Astrocyte of the cerebellum (primary cell): ENCODE data around the gene SLC39A13.

Source experiments
- DNase-seq: peaks from one replicate; pipeline ENCODE4 v3.0.0-alpha.2; 2011; ENCODE audit warnings: low read depth
- H3K4me3 ChIP-seq: 2 replicates; pipeline ENCODE4 v1.5.1; 2011; ENCODE audit warnings: mild to moderate bottlenecking, low read depth, low read length, moderate library complexity
- in situ Hi-C: cut with HindIII; loops from 2 replicates; pipeline ENCODE4 v1.10.0; 2017; ENCODE audit warnings: low sequenced_read_pairs
- TF ChIP-seq, protein P1 (sequence below): IDR thresholded peaks from 2 replicates; pipeline ENCODE4 v1.5.1; 2012; ENCODE audit warnings: low read length, low read depth, moderate library complexity, mild to moderate bottlenecking; ENCODE audit errors: missing control alignments

SLC39A13 gene

DNA sequence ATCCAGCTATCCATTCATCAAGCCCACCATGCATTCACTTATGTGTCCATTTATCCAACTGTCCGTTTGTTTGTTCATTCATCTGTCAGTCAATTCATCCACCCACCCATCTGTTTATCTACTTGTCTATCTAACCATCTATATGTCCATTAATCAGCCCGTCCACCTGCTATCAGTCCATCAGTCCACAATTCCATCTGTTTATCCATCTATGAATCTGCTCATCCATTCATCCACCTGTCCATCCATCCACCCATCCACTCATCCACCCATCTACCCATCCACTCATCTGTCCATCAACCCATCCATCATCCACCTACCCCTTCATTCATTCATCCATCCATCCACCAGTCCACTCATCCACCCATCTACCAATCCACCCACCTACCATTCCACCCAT lies 29.1 kb upstream of the SLC39A13 start:
- in situ Hi-C loops: no loop called here
- TF ChIP-seq, protein P1, sequence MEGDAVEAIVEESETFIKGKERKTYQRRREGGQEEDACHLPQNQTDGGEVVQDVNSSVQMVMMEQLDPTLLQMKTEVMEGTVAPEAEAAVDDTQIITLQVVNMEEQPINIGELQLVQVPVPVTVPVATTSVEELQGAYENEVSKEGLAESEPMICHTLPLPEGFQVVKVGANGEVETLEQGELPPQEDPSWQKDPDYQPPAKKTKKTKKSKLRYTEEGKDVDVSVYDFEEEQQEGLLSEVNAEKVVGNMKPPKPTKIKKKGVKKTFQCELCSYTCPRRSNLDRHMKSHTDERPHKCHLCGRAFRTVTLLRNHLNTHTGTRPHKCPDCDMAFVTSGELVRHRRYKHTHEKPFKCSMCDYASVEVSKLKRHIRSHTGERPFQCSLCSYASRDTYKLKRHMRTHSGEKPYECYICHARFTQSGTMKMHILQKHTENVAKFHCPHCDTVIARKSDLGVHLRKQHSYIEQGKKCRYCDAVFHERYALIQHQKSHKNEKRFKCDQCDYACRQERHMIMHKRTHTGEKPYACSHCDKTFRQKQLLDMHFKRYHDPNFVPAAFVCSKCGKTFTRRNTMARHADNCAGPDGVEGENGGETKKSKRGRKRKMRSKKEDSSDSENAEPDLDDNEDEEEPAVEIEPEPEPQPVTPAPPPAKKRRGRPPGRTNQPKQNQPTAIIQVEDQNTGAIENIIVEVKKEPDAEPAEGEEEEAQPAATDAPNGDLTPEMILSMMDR: no peak
- no peak overlapping the region for H3K4me3 ChIP-seq

DNA sequence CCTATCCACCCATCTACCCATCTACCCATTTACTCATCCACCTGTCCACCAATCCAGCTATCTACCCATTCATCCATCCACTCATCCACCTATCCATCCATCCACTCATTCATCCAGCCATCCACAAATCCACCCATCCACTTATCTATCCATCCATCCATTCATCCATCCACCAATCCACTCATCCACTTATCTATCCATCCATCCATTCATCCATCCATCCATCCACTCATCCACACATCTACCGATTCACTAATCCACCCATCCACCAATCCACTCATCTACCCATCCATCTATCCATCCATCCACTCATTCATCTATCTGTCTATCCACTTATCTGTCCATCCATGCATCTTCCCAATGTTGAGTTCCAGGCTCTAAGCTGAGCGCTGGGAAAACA lies 28.3 kb upstream of the SLC39A13 start:
- TF ChIP-seq, protein P1: no peak
- in situ Hi-C loops: no loop called here
- H3K4me3 ChIP-seq: no peak overlapping the region
- DNase-seq: no peak

More for the DNA sequence above, 29.1 kb upstream of the SLC39A13 start:
- DNase-seq: no peak

DNA sequence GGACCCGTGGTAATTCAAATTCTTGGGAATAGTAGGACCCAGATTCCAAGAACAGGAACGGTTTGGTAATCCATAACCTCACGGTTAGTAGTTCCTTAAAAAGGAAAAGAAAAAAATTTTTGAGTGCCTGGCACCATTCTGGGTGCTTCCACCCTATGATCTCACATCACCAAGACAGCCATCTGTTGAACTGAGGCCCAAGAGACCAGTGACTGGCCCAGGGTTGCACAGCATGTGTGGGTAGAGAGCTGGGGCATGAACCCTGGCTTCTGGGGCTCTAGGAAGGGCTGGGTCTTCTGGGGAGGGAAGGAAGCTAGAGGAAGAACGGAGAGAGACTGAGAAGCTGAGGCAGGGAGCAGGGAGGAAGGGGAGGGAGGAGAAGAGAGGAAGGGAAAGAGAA lies 25.3 kb upstream of the SLC39A13 start:
- no peak for DNase-seq
- H3K4me3 ChIP-seq: no peak overlapping the region
- in situ Hi-C loops: no loop called here
- TF ChIP-seq, protein P1: no peak

DNA sequence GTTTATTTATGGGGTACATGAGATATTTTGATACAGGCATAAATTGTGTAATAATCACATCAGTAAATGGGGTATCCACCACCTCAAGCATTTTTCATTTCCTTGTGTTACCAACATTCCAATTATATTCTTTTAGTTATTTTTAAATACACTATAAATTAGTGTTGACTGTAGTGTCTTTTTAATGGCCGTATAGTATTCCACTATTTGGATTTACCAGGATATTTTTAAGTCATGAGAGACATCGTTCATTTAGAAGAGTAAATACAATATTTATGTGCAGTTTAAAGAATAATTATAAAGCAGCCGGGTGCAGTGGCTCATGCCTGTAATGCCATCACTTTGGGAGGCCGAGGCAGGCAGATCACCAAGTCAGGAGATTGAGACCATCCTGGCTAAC lies 23.9 kb upstream of the SLC39A13 start:
- TF ChIP-seq, protein P1: no peak
- DNase-seq: no peak
- in situ Hi-C loops: no loop called here
- H3K4me3 ChIP-seq: no peak overlapping the region

DNA sequence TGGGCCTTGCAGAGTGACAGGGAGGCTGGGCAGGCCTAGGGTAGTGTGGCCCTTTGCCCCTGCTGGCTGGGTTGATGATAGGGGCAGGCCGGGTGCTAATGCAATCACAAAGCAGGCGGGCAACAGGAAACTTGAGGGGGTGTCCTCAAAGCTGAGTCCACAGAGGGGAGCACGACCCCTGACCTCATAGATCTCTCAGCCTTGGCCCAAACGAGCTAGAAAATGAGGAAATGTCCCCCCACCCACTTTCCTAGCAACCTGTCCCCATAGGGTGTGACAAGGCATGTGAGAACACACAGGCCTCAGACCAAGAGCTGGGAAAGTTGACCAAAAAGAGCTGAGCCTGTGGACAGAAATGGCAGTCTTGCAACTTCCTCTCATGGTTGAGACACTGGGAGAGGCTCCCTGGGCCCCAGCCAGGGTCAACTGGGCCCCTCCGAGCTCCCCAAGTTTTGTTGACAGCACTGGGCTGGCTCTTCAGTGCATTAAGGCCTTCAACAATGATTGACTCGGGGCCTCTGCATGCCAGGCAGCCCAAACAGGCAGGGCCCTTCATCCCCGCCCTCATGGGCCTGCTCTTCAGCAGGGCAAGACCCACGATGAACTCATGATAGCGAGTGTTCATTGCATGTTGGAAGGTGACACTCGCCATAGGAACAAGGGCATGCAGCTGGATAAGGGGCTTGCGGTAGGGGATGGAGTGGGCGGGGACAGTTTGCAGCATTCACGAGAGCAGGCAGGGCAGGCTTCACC lies 20.3 kb upstream of the SLC39A13 start:
- DNase-seq: no peak
- H3K4me3 ChIP-seq: no peak overlapping the region
- TF ChIP-seq, protein P1: no peak

DNA sequence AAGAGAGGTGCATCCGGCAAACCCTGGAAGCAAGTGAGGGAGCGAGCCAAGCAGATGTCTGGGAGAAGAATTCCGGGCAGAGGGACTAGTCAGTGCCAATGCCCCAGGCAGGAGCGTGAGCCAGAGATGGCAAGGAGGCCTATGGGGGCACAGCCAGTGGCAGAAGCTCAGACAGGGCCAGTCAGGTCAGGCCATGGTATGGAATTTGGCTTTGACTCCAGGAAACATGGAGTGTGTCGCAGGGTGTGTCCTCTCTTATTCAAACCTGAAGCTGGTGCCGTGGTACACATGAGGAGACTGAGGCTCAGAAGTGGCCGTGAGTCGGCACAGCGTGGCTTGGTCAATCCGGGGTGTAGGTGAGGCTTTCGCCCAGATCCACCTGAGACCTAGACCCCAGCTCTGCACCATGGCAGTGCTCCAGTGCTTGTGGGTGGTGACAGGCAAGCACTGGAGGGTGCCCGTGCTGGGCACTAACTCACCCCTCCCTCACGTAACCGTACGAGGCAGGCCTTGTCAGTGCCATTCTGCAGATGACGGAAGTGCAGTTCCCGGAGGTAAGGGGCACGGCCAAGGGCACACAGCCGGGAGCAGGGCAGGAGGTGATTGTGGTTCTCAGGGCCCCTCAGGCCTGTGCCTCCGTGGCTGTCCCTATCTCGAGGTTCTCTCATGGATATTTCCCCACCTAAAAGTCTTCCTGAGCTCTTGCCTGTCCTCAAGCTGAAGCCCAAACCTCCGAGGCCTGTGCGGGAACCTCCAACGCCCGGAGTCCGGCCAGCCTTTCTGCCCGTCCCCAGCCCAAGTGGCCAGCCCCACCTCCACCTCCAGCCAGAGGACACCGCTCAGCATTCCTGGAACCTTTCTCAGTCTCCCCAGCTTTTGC lies 19.5 kb upstream of the SLC39A13 start:
- no peak overlapping the region for H3K4me3 ChIP-seq
- in situ Hi-C loops: no loop called here
- no peak for DNase-seq
- TF ChIP-seq, protein P1: no peak

More for the DNA sequence above, 20.3 kb upstream of the SLC39A13 start:
- in situ Hi-C loops: no loop called here
